K562 (cell line): ENCODE measurements around the gene AIG1. TPM values are rescaled to one million over a fixed set of nuclear protein-coding genes. Genes with fewer than 3 reads are reported as not detected.

Source experiments
- CAMTA2 ChIP-seq: fragments of 250-450 bp; sonication (Bioruptor Pico); conservative IDR thresholded peaks from 2 replicates; pipeline ENCODE4 v1.5.1; 2022
- CHD2 ChIP-seq: IDR thresholded peaks from 2 replicates; pipeline ENCODE4 v1.6.1; 2011; ENCODE audit warnings: low read depth, low read length
- FOXJ3 ChIP-seq: sonication (generic); formaldehyde crosslinking; IDR thresholded peaks from 2 replicates; pipeline ENCODE4 v1.4.0; 2020; ENCODE audit warnings: mild to moderate bottlenecking, missing genetic modification reagents
- KLF13 ChIP-seq: fragments of 450-650 bp; IDR thresholded peaks from 2 replicates; pipeline ENCODE4 v1.6.1; 2016; ENCODE audit warnings: missing genetic modification characterization, low read depth, mild to moderate bottlenecking, missing compliant biosample characterization, moderate library complexity, borderline replicate concordance
- RBM17 ChIP-seq: fragments of 200-400 bp; formaldehyde crosslinking; IDR thresholded peaks from 2 replicates; pipeline ENCODE4 v1.6.1; 2017; ENCODE audit warnings: low read depth, mild to moderate bottlenecking, low read length, borderline replicate concordance
- TOE1 ChIP-seq, 2 experiments: fragments of 450-650 bp in 1 of 2; sonication (generic) in 1 of 2; formaldehyde crosslinking in 1 of 2; IDR thresholded peaks; 2 replicates each; pipeline versions ENCODE4 v1.7.1 to v1.8.0; 2016 to 2022; ENCODE audit warnings: borderline replicate concordance in 2 of 2, mild to moderate bottlenecking in 2 of 2, antibody characterized with exemption in 1 of 2, inconsistent platforms in 1 of 2, low read depth in 1 of 2, missing genetic modification reagents in 1 of 2, moderate library complexity in 1 of 2
- ZKSCAN3 ChIP-seq: fragments of 250-450 bp; sonication (Bioruptor Pico); IDR thresholded peaks from 2 replicates; pipeline ENCODE4 v1.4.0; 2020
- polyA plus RNA-seq, 8 experiments: library from polyadenylated mRNA; depleted of rRNA in 4 of 8; stranded (reverse) in 5 of 8; unstranded in 3 of 8; fragments of >200 nt; fragmentation: Nextera tagmentation in 2 of 8; fragmentation: Illumina TruSeq in 1 of 8; extraction: Ambion mirVana in 2 of 8; extraction: Trizol in 1 of 8; gene quantifications; 2 replicates each; pipeline versions ENCODE4 v1.2.1 to v1.2.3, GENCODE V29; 2011 to 2014; ENCODE audit warnings: inconsistent platforms in 1 of 8, missing spikeins in 1 of 8
- total RNA-seq, 7 experiments: library from RNA; depleted of rRNA in 6 of 7; stranded (reverse); fragments of >200 nt in 6 of 7; fragmentation: Illumina TruSeq in 2 of 7; extraction: Trizol in 2 of 7; gene quantifications; 2 replicates each; pipeline versions ENCODE4 v1.2.1 to v1.2.3, GENCODE V29; 2011 to 2021; ENCODE audit warnings: low replicate concordance in 1 of 7
- TF ChIP-seq, protein P1 (sequence below): fragments of 250-450 bp; sonication (Bioruptor Pico); IDR thresholded peaks from 2 replicates; pipeline ENCODE4 v1.5.0; 2020; ENCODE audit warnings: mild to moderate bottlenecking
- TF ChIP-seq, protein P2 (sequence below): fragments of 250-450 bp; sonication (Bioruptor Pico); IDR thresholded peaks from 2 replicates; pipeline ENCODE4 v1.4.0; 2020; ENCODE audit warnings: borderline replicate concordance

The AIG1 gene
- total and polyA plus RNA-seq, 9 of the 15 experiments (the other 6 are each of a cell fraction or from before 2014, with no cell fraction given): 74.8 to 333 (median 127) TPM

DNA sequence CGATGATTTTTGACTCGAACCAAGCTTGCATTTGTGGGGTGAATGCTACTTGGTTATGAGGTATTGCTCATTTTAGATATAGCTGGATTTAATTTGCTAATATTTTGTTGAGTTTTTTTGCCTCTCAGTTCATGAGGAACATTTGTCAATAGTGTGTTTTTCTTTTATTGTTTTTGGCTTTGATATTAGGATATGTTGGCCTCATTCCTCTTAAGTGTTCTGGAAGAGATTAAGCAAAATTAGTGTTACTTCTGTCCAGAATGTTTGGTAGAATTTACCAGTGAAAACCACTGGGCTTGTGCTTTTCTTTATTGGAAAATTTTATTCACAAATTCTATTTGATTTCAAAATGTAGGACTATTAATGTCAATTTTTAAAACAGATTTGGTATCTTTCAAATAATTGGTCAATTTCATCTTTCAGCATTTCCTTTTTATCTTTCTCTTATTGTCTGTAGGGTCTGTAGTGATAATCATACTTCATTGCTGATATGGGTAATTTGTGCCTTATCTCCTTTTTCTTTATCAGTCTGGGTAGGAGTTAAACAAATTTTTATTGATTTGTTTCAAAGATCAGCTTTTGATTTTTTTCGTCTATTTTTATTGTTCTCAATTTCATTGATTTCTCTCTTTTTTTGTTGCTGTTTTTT lies 14.1 kb downstream of the AIG1 start (continued):
- TF ChIP-seq, protein P1, sequence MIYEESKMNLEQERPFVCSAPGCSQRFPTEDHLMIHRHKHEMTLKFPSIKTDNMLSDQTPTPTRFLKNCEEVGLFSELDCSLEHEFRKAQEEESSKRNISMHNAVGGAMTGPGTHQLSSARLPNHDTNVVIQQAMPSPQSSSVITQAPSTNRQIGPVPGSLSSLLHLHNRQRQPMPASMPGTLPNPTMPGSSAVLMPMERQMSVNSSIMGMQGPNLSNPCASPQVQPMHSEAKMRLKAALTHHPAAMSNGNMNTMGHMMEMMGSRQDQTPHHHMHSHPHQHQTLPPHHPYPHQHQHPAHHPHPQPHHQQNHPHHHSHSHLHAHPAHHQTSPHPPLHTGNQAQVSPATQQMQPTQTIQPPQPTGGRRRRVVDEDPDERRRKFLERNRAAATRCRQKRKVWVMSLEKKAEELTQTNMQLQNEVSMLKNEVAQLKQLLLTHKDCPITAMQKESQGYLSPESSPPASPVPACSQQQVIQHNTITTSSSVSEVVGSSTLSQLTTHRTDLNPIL (CRISPR knock-in tag): no peak
- TF ChIP-seq RBM17 (no peak), ZKSCAN3 (CRISPR knock-in tag) (no peak), TOE1 (IDR thresholded peaks at IDR 0.05; ENCODE audit: borderline replicate concordance) (no peak), TOE1 (CRISPR knock-in tag; IDR thresholded peaks at IDR 0.05; ENCODE audit: borderline replicate concordance, low read depth) (no peak), KLF13 (tag) (no peak), CHD2 (no peak), CAMTA2 (no peak), FOXJ3 (no peak)
- TF ChIP-seq, protein P2, sequence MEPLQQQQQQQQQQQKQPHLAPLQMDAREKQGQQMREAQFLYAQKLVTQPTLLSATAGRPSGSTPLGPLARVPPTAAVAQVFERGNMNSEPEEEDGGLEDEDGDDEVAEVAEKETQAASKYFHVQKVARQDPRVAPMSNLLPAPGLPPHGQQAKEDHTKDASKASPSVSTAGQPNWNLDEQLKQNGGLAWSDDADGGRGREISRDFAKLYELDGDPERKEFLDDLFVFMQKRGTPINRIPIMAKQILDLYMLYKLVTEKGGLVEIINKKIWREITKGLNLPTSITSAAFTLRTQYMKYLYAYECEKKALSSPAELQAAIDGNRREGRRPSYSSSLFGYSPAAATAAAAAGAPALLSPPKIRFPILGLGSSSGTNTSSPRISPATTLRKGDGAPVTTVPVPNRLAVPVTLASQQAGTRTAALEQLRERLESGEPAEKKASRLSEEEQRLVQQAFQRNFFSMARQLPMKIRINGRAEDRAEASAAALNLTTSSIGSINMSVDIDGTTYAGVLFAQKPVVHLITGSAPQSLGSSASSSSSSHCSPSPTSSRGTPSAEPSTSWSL (CRISPR knock-in tag): no peak
